ENCODE data around the gene SRGN. TPM values are rescaled to one million over a fixed set of nuclear protein-coding genes. Genes with fewer than 3 reads are reported as not detected.

SRGN gene
- total and polyA plus RNA-seq, 2 of the 13 experiments (the other 11 are each of a cell fraction or from before 2014, with no cell fraction given), result 0.09 TPM; not detected in 1

GRCh38 chr10:69044546-69044945 lies 43.4 kb upstream of the SRGN start:
- H2AFZ ChIP-seq (ENCODE audit: low read length), result no peak overlapping the region
- POLR2A ChIA-PET, result no interaction called here
- no peaks in the 10 kb centered on the region for H3K79me2 ChIP-seq (ENCODE audit: insufficient read depth, low read length)
- no peak overlapping the region for H3K27ac ChIP-seq (ENCODE audit: extremely low read length, insufficient read depth, low read length)
- DNase-seq (ENCODE audit: low spot score), result no peak
- no peak overlapping the region for H3K4me3 ChIP-seq (replicated peaks in 1 of 3; ENCODE audit: insufficient read depth in 1 of 3, low read depth in 2 of 3, low read length in 3 of 3)
- in situ Hi-C loops (cut with HindIII; ENCODE audit: extremely low pct_ligation_motif_present, low pct_unique_long_range_greater_than_20kb) (no loop called here), intact Hi-C loops (cut with micrococcal nuclease; ENCODE audit: unreplicated experiment) (no loop called here)
- TF ChIP-seq ARNTL (CRISPR knock-in tag; IDR thresholded peaks at IDR 0.05) (no peak), PLRG1 (conservative IDR thresholded peaks at IDR 0.05) (no peak), E2F2 (CRISPR knock-in tag; IDR thresholded peaks at IDR 0.05; ENCODE audit: borderline replicate concordance) (no peak), ZNF709 (CRISPR knock-in tag; IDR thresholded peaks at IDR 0.05) (no peak), DNMT3B (CRISPR knock-in tag; conservative IDR thresholded peaks at IDR 0.05) (no peak), ZNF329 (CRISPR knock-in tag; IDR thresholded peaks at IDR 0.05; ENCODE audit: low read depth) (no peak), ZNF407 (CRISPR knock-in tag; IDR thresholded peaks at IDR 0.05; ENCODE audit: not compliant biosample characterization) (no peak), ZMYM4 (CRISPR knock-in tag; IDR thresholded peaks at IDR 0.05) (no peak), ZNF839 (CRISPR knock-in tag; IDR thresholded peaks at IDR 0.05; ENCODE audit: borderline replicate concordance) (no peak), RARG (CRISPR knock-in tag; IDR thresholded peaks at IDR 0.05; ENCODE audit: low read depth) (no peak), ZNF670 (CRISPR knock-in tag; IDR thresholded peaks at IDR 0.05; ENCODE audit: borderline replicate concordance) (no peak), ZNF446 (CRISPR knock-in tag; IDR thresholded peaks at IDR 0.05) (no peak)
- 50% methylated on average over 1 of the region's 1 CpG for WGBS (ENCODE audit: low lambda C conversion rate)
- no peak overlapping the region for H3K9ac ChIP-seq (ENCODE audit: insufficient read depth, low read depth, low read length)
- no peak overlapping the region; the same call in 1 of the 2 replicates for H3K4me2 ChIP-seq (ENCODE audit: low read depth, low read length)
- H3K27me3 ChIP-seq (ENCODE audit: control insufficient read depth in 1 of 2, insufficient read depth in 2 of 2, low read length in 2 of 2), result peaks cover 0 to 10% of the 10 kb centered on the region in 2 experiments; a peak in 2 of 5 replicates
- FAIRE-seq, result no peak
- H3K4me1 ChIP-seq (ENCODE audit: insufficient read depth, low read length), result no peaks in the 10 kb centered on the region
- no peak for ATAC-seq
- no peaks in the 10 kb centered on the region for H3K36me3 ChIP-seq (replicated peaks in 1 of 2; ENCODE audit: control insufficient read depth in 1 of 2, insufficient read depth in 2 of 2, low read length in 2 of 2)
- BruUV-seq (replicated peaks), result no TSS peak
- CTCF ChIA-PET (ENCODE audit: low intra/inter-chr PET ratio, low total read pairs), result no interaction called here
- H4K20me1 ChIP-seq (ENCODE audit: insufficient read depth, low read length), result no peaks in the 10 kb centered on the region
- H3K9me3 ChIP-seq (ENCODE audit: low read length), result no peaks in the 10 kb centered on the region
